Stimulated activated CD4-positive, alpha-beta T cell treated with anti-CD3 and anti-CD28 coated beads, Interleukin-12 subunit alpha, Interleukin-12 subunit beta, amount 100 ng/mL, for 24 hours (primary cell): ENCODE measurements around the gene SLC44A1.
A peak's percentile ranks its signal among the peaks of the same experiment; 100 is the strongest.

Experiments used
- DNase-seq, 2 experiments: peaks; one replicate each; pipeline ENCODE4 v3.0.0-alpha.2; 2020; ENCODE audit warnings: low read depth in 2 of 2

Gene SLC44A1

GRCh38 chr9:105391288-105391687, 146.8 kb downstream of the SLC44A1 start:
- DNase-seq: no peak

- no peak for DNase-seq
These were observed 148.1 kb downstream of the SLC44A1 start for GRCh38 chr9:105392531-105392930.

- no peak for DNase-seq
These were observed 149.3 kb downstream of the SLC44A1 start for GRCh38 chr9:105393576-105394344.

GRCh38 chr9:105396441-105396840, 152.0 kb downstream of the SLC44A1 start:
- DNase-seq: no peak

GRCh38 chr9:105396901-105397300, 152.4 kb downstream of the SLC44A1 start:
- no peak for DNase-seq

- no peak for DNase-seq
These were observed 154.7 kb downstream of the SLC44A1 start for GRCh38 chr9:105399117-105399516.

- DNase-seq: no peak
These were observed 157.2 kb downstream of the SLC44A1 start for GRCh38 chr9:105401651-105402050.

- no peak for DNase-seq
These were observed 159.2 kb downstream of the SLC44A1 start for GRCh38 chr9:105403552-105404248.

- peak; percentile 14 to 21 for DNase-seq
These were observed 161.2 kb downstream of the SLC44A1 start for GRCh38 chr9:105405514-105406131.

GRCh38 chr9:105406369-105406768, 161.9 kb downstream of the SLC44A1 start:
- DNase-seq: no peak

GRCh38 chr9:105413525-105413924, 169.1 kb downstream of the SLC44A1 start:
- no peak for DNase-seq

GRCh38 chr9:105414947-105415661, 170.7 kb downstream of the SLC44A1 start:
- peak; percentile 11 to 12 for DNase-seq

- no peak for DNase-seq
These were observed 171.2 kb downstream of the SLC44A1 start for GRCh38 chr9:105415662-105415980.

GRCh38 chr9:105416840-105417239, 172.4 kb downstream of the SLC44A1 start:
- DNase-seq: no peak

- DNase-seq: no peak
These were observed 174.4 kb downstream of the SLC44A1 start for GRCh38 chr9:105418588-105419500.

- DNase-seq: no peak
These were observed 175.6 kb downstream of the SLC44A1 start for GRCh38 chr9:105419816-105420597.

- no peak for DNase-seq
These were observed 176.7 kb downstream of the SLC44A1 start for GRCh38 chr9:105421154-105421553.

- DNase-seq: no peak
These were observed 177.4 kb downstream of the SLC44A1 start for GRCh38 chr9:105421864-105422263.

- no peak for DNase-seq
These were observed 181.5 kb downstream of the SLC44A1 start for GRCh38 chr9:105425816-105426433.

- no peak for DNase-seq
These were observed 182.2 kb downstream of the SLC44A1 start for GRCh38 chr9:105426657-105427056.
